Hepatocyte (in vitro differentiated cells): ENCODE data around the gene SLC6A3. TPM values are rescaled to one million over a fixed set of nuclear protein-coding genes. Genes with fewer than 3 reads are reported as not detected.

Source experiments
- DNase-seq: peaks from one replicate; pipeline ENCODE4 v3.0.0-alpha.2; 2016; ENCODE audit warnings: low spot score
- H2AFZ ChIP-seq: fragments of 200-600 bp; sonication (generic); 2 replicates; pipeline ENCODE4 v1.6.0; 2016; ENCODE audit warnings: antibody characterized with exemption, mild to moderate bottlenecking
- H3K27ac ChIP-seq: fragments of 200-600 bp; sonication (generic); 2 replicates; pipeline ENCODE4 v1.5.1; 2016; ENCODE audit warnings: mild to moderate bottlenecking
- H3K27me3 ChIP-seq: fragments of 200-600 bp; sonication (generic); 2 replicates; pipeline ENCODE4 v1.6.1; 2016
- H3K36me3 ChIP-seq: fragments of 200-600 bp; sonication (generic); replicated peaks from 2 replicates; pipeline ENCODE4 v1.5.1; 2016; ENCODE audit warnings: low read depth; ENCODE audit not compliant: insufficient read depth
- H3K4me1 ChIP-seq: fragments of 200-600 bp; sonication (generic); 2 replicates; pipeline ENCODE4 v1.5.1; 2016; ENCODE audit warnings: mild to moderate bottlenecking, moderate library complexity; ENCODE audit not compliant: insufficient read depth
- H3K4me2 ChIP-seq: fragments of 200-600 bp; sonication (generic); 2 replicates; pipeline ENCODE4 v1.6.0; 2016
- H3K4me3 ChIP-seq: fragments of 200-600 bp; sonication (generic); 2 replicates; pipeline ENCODE4 v1.5.1; 2016; ENCODE audit warnings: mild to moderate bottlenecking
- H3K79me2 ChIP-seq: fragments of 200-600 bp; sonication (generic); 2 replicates; pipeline ENCODE4 v1.6.0; 2017; ENCODE audit warnings: mild to moderate bottlenecking
- H3K9me2 ChIP-seq: fragments of 200-600 bp; sonication (generic); replicated peaks from 2 replicates; pipeline ENCODE4 v1.6.0; 2017; ENCODE audit warnings: mild to moderate bottlenecking; ENCODE audit not compliant: insufficient read depth
- H3K9me3 ChIP-seq: fragments of 200-600 bp; sonication (generic); 2 replicates; pipeline ENCODE4 v1.5.1; 2016; ENCODE audit warnings: low read depth, mild to moderate bottlenecking
- H4K20me1 ChIP-seq: fragments of 200-600 bp; sonication (generic); 2 replicates; pipeline ENCODE4 v1.6.0; 2016; ENCODE audit warnings: mild to moderate bottlenecking; ENCODE audit not compliant: insufficient read depth, poor library complexity, severe bottlenecking
- EZH2 ChIP-seq: fragments of 200-600 bp; sonication (generic); IDR thresholded peaks from 2 replicates; pipeline ENCODE4 v1.6.1; 2016; ENCODE audit warnings: antibody characterized with exemption, mild to moderate bottlenecking, borderline replicate concordance
- EZH2phosphoT487 ChIP-seq: fragments of 200-600 bp; sonication (generic); IDR thresholded peaks from one replicate; pipeline ENCODE4 v1.6.1; 2018; ENCODE audit warnings: antibody characterized with exemption, mild to moderate bottlenecking, low read depth, moderate library complexity; ENCODE audit not compliant: unreplicated experiment, severe bottlenecking
- WGBS: methylation state at CpG from one replicate; pipeline ENCODE4 v1.1.6; 2016; ENCODE audit warnings: low lambda C conversion rate; ENCODE audit errors: missing lambda C conversion rate; 5-methylcytosine and 5-hydroxymethylcytosine counted together
- polyA plus RNA-seq: library from polyadenylated mRNA; unstranded; fragments of >200 nt; fragmentation: Nextera tagmentation; extraction: Ambion mirVana; gene quantifications from 2 replicates; pipeline ENCODE4 v1.2.1, GENCODE V29; 2016
- total RNA-seq: library from RNA; depleted of rRNA; stranded (reverse); fragments of >200 nt; gene quantifications from 2 replicates; pipeline ENCODE4 v1.2.3, GENCODE V29; 2014
- TF ChIP-seq, protein P1 (sequence below): fragments of 200-600 bp; sonication (generic); IDR thresholded peaks from 2 replicates; pipeline ENCODE4 v1.5.1; 2016; ENCODE audit warnings: antibody characterized with exemption, mild to moderate bottlenecking; ENCODE audit not compliant: poor library complexity

The SLC6A3 gene
- total and polyA plus RNA-seq, 2 experiments from 2014 or later: not detected

DNA sequence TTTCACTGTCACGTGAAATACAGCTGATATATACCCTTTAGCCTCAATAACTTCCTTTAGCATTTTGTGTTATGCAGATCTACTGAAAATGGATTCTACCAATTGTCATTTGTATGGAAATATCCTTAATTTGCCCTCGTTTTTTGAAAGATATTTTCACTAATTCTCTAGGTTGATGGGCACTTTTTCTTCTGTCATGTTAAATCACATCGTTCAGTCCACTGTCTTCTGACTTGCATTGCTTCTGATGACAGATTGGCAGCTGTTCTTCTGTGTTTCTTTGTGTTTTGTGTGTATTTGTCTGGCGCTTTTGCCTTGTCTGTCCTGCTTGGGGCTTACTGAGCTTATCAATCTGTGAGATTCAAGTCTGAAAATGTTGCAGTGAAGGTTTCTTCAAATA lies 90.7 kb downstream of the SLC6A3 start:
- no peak overlapping the region for H2AFZ ChIP-seq
- H4K20me1 ChIP-seq: no peaks in the 10 kb centered on the region
- H3K79me2 ChIP-seq: no peaks in the 10 kb centered on the region
- H3K27me3 ChIP-seq: peaks cover 24% of the 10 kb centered on the region
- no peak overlapping the region for H3K4me3 ChIP-seq
- WGBS: 47% methylated on average over 4 of the region's 4 CpGs
- H3K9me3 ChIP-seq: no peaks in the 10 kb centered on the region
- no peaks in the 10 kb centered on the region for H3K4me1 ChIP-seq
- no peak overlapping the region for H3K27ac ChIP-seq
- H3K4me2 ChIP-seq: no peak overlapping the region
- no peaks in the 10 kb centered on the region for H3K9me2 ChIP-seq
- TF ChIP-seq, protein P1, sequence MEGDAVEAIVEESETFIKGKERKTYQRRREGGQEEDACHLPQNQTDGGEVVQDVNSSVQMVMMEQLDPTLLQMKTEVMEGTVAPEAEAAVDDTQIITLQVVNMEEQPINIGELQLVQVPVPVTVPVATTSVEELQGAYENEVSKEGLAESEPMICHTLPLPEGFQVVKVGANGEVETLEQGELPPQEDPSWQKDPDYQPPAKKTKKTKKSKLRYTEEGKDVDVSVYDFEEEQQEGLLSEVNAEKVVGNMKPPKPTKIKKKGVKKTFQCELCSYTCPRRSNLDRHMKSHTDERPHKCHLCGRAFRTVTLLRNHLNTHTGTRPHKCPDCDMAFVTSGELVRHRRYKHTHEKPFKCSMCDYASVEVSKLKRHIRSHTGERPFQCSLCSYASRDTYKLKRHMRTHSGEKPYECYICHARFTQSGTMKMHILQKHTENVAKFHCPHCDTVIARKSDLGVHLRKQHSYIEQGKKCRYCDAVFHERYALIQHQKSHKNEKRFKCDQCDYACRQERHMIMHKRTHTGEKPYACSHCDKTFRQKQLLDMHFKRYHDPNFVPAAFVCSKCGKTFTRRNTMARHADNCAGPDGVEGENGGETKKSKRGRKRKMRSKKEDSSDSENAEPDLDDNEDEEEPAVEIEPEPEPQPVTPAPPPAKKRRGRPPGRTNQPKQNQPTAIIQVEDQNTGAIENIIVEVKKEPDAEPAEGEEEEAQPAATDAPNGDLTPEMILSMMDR: no peak
- H3K36me3 ChIP-seq: no peaks in the 10 kb centered on the region
- no peak for DNase-seq

- H3K4me1 ChIP-seq: no peaks in the 10 kb centered on the region
- DNase-seq: no peak
- H3K9me3 ChIP-seq: no peaks in the 10 kb centered on the region
- H4K20me1 ChIP-seq: no peaks in the 10 kb centered on the region
- TF ChIP-seq EZH2phosphoT487 (no peak), EZH2 (no peak)
- TF ChIP-seq, protein P1: no peak
- no peaks in the 10 kb centered on the region for H3K9me2 ChIP-seq
- no peak overlapping the region for H3K4me2 ChIP-seq
- no peaks in the 10 kb centered on the region for H3K36me3 ChIP-seq
- H2AFZ ChIP-seq: no peak overlapping the region
- H3K27ac ChIP-seq: no peak overlapping the region
- peaks cover 24% of the 10 kb centered on the region for H3K27me3 ChIP-seq
- H3K79me2 ChIP-seq: no peaks in the 10 kb centered on the region
- 79% methylated on average over 10 of the region's 10 CpGs for WGBS
- no peak overlapping the region for H3K4me3 ChIP-seq
These were observed 92.7 kb downstream of the SLC6A3 start for GRCh38 chr5:1352231-1353219.

GRCh38 chr5:1351156-1351555 lies 94.1 kb downstream of the SLC6A3 start:
- Histone ChIP-seq H3K4me2 (no peak overlapping the region), H3K36me3 (no peaks in the 10 kb centered on the region), H3K4me1 (no peaks in the 10 kb centered on the region), H3K9me2 (no peaks in the 10 kb centered on the region), H2AFZ (no peak overlapping the region), H3K79me2 (no peaks in the 10 kb centered on the region), H3K4me3 (no peak overlapping the region), H3K27ac (no peak overlapping the region), H3K9me3 (no peaks in the 10 kb centered on the region), H3K27me3 (peaks cover 16% of the 10 kb centered on the region), H4K20me1 (no peaks in the 10 kb centered on the region)
- DNase-seq: no peak
- TF ChIP-seq EZH2 (no peak), EZH2phosphoT487 (no peak)
- TF ChIP-seq, protein P1: no peak
- 79% methylated on average over 4 of the region's 4 CpGs for WGBS
